ENCODE measurements around the gene RAB36.

GRCh38 chr22:23113067-23113846, 32.0 kb upstream of the RAB36 start:
- TF ChIP-seq POLR2A (conservative IDR thresholded peaks at IDR 0.05) (no peak), SIRT6 (IDR thresholded peaks at IDR 0.05; ENCODE audit: low read depth, low read length) (no peak), ZBTB9 (CRISPR knock-in tag; IDR thresholded peaks at IDR 0.05) (no peak), E2F4 (CRISPR knock-in tag; IDR thresholded peaks at IDR 0.05; ENCODE audit: low read depth) (no peak), EZH2 (IDR thresholded peaks at IDR 0.05; ENCODE audit: borderline replicate concordance, low read depth, low read length) (no peak), CTCF (IDR thresholded peaks at IDR 0.05 in 2 of 3, conservative IDR thresholded peaks at IDR 0.05 in 1 of 3; ENCODE audit: insufficient read depth in 2 of 3, low read depth in 1 of 3, low read length in 3 of 3) (peak in 1 of 3 experiments; percentile 4; a peak in 1 of 6 replicates), JUND (IDR thresholded peaks at IDR 0.05; ENCODE audit: borderline replicate concordance, low read depth, low read length) (no peak), JUND (tag; IDR thresholded peaks at IDR 0.05; ENCODE audit: borderline replicate concordance, low read depth, low read length) (no peak), YY1 (IDR thresholded peaks at IDR 0.05; ENCODE audit: borderline replicate concordance in 1 of 3, control insufficient read depth in 1 of 3, extremely low read depth in 1 of 3, insufficient read depth in 3 of 3, insufficient read length in 1 of 3, insufficient replicate concordance in 2 of 3, low read depth in 1 of 3, low read length in 2 of 3) (no peak), MCM3 (IDR thresholded peaks at IDR 0.05) (peak; percentile 74; the same call in 1 of the 2 replicates), HNRNPL (IDR thresholded peaks at IDR 0.05; ENCODE audit: low read depth, low read length) (no peak), TBP (optimal IDR thresholded peaks at IDR 0.05; ENCODE audit: low read depth, low read length) (peak; percentile 29), SRSF9 (IDR thresholded peaks at IDR 0.05; ENCODE audit: borderline replicate concordance, low read depth, low read length) (no peak), ZBED1 (IDR thresholded peaks at IDR 0.05) (no peak), ETV5 (CRISPR knock-in tag; IDR thresholded peaks at IDR 0.05; ENCODE audit: low read depth) (no peak)

All from K562 (cell line).